ENCODE results near the gene ELP4. TPM values are rescaled to one million over a fixed set of nuclear protein-coding genes. Genes with fewer than 3 reads are reported as not detected.
"Not testable (repeated sequence)": the region's sequence is repeated elsewhere in the genome, so short reads cannot be mapped to it uniquely, and the experiment has no call there.

Gene ELP4
- total RNA-seq, 4 donors from 2014 or later, result 8.8 to 23.6 (median 13.5) TPM

GRCh38 chr11:31558001-31558400 is 48.4 kb downstream of the ELP4 start:
- Histone ChIP-seq H3K9me3 (no peaks in the 10 kb centered on the region), H3K4me1 (peaks cover 10 to 13% of the 10 kb centered on the region in 2 donors), H3K4me3 (no peak overlapping the region), H3K27ac (no peak overlapping the region), H3K36me3 (no peaks in the 10 kb centered on the region), H3K27me3 (no peaks in the 10 kb centered on the region)
- TF ChIP-seq, protein P1, sequence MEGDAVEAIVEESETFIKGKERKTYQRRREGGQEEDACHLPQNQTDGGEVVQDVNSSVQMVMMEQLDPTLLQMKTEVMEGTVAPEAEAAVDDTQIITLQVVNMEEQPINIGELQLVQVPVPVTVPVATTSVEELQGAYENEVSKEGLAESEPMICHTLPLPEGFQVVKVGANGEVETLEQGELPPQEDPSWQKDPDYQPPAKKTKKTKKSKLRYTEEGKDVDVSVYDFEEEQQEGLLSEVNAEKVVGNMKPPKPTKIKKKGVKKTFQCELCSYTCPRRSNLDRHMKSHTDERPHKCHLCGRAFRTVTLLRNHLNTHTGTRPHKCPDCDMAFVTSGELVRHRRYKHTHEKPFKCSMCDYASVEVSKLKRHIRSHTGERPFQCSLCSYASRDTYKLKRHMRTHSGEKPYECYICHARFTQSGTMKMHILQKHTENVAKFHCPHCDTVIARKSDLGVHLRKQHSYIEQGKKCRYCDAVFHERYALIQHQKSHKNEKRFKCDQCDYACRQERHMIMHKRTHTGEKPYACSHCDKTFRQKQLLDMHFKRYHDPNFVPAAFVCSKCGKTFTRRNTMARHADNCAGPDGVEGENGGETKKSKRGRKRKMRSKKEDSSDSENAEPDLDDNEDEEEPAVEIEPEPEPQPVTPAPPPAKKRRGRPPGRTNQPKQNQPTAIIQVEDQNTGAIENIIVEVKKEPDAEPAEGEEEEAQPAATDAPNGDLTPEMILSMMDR (IDR thresholded peaks at IDR 0.05 in 4 of 5, conservative IDR thresholded peaks at IDR 0.05 in 1 of 5), result no peak
- no peak for TF ChIP-seq POLR2A (IDR thresholded peaks at IDR 0.05)
- intact Hi-C loops (cut with DNase I; ENCODE audit: low total_unique reads), result no loop called here
- ATAC-seq, result no peak
- in situ Hi-C loops (cut with MboI; ENCODE audit: low sequenced_read_pairs in 4 of 4), result no loop called here
- no peak for DNase-seq

DNA sequence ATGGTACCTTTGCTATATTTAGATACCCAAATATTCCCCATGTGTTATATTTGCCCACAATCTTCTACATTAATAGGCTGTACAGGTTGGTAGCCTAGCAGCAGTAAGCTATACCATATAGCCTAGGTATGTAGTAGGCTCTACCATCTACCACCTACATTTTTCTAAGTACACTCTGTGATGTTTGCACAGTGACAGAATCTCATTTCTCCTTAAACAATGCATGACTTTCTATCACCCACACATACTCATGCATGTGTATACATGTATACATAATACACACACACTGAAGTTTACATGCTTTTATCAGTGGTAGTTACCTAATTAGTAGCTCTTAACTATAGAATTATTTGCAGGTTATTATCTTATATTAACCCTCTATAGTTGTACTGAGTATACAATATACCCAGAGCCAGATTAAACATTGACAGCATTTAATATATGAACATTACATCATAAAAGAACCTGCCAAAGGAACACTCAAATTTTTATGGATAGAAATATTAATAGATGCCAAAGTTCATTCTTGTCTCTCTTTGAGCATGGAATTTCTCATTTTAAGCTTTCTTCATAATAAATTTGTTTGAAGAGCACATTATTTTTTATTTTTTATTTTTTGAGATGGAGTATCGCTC is 51.4 kb downstream of the ELP4 start:
- in situ Hi-C loops (cut with MboI; ENCODE audit: low sequenced_read_pairs in 4 of 4) (no loop called here), intact Hi-C loops (cut with DNase I; ENCODE audit: low total_unique reads) (no loop called here)
- DNase-seq, result no peak
- Histone ChIP-seq H3K27me3 (no peaks in the 10 kb centered on the region), H3K9me3 (no peaks in the 10 kb centered on the region), H3K27ac (no peak overlapping the region), H3K4me3 (no peak overlapping the region), H3K36me3 (no peaks in the 10 kb centered on the region), H3K4me1 (peaks cover 10 to 13% of the 10 kb centered on the region in 2 donors)
- TF ChIP-seq, protein P1 (IDR thresholded peaks at IDR 0.05 in 4 of 5, conservative IDR thresholded peaks at IDR 0.05 in 1 of 5), result no peak
- no peak for TF ChIP-seq POLR2A (IDR thresholded peaks at IDR 0.05)
- no peak for ATAC-seq

DNA sequence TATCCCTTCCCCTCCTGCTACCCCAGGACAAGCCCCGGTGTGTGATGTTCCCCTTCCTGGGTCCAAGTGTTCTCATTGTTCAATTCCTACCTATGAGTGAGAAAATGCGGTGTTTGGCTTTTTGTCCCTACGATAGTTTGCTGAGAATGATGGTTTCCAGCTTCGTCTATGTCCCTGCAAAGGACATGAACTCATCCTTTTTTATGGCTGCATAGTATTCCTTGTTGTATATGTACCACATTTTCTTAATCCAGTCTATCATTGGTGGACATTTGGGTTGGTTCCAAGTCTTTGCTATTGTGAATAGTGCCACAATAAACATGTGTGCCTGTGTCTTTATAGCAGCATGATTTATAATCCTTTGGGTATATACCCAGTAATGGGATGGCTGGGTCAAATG is 55.0 kb downstream of the ELP4 start:
- ATAC-seq; H3K36me3 ChIP-seq; H3K4me1 ChIP-seq; H3K27me3 ChIP-seq; DNase-seq; H3K27ac ChIP-seq; in situ Hi-C loops (cut with MboI; ENCODE audit: low sequenced_read_pairs in 4 of 4); intact Hi-C loops (cut with DNase I; ENCODE audit: low total_unique reads); H3K4me3 ChIP-seq; H3K9me3 ChIP-seq: not testable (repeated sequence)

DNA sequence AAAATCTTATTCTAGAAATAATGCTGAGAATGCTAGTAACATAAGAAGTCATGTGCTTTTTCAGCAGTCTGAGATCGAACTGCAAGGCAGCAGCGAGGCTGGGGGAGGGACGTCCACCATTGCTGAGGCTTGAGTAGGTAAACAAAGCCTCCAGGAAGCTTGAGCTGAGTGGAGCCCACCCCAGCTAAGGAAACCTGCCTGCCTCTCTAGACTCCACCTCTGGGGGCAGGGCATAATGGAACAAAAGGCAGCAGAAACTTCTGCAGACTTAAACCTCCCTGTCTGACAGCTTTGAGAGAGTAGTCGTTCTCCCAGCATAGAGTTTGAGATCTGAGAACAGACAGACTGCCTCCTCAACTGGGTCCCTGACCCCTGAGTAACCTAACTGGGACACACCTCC is 64.6 kb downstream of the ELP4 start:
- H3K4me3 ChIP-seq; H3K27me3 ChIP-seq; DNase-seq; H3K4me1 ChIP-seq; intact Hi-C loops (cut with DNase I; ENCODE audit: low total_unique reads); ATAC-seq; H3K9me3 ChIP-seq; in situ Hi-C loops (cut with MboI; ENCODE audit: low sequenced_read_pairs in 4 of 4); H3K36me3 ChIP-seq; H3K27ac ChIP-seq: not testable (repeated sequence)

- H3K36me3 ChIP-seq; DNase-seq; H3K4me3 ChIP-seq; H3K27me3 ChIP-seq; H3K4me1 ChIP-seq; H3K9me3 ChIP-seq; H3K27ac ChIP-seq; ATAC-seq; in situ Hi-C loops (cut with MboI; ENCODE audit: low sequenced_read_pairs in 4 of 4); intact Hi-C loops (cut with DNase I; ENCODE audit: low total_unique reads): not testable (repeated sequence)
Observed at GRCh38 chr11:31575764-31576163, 66.2 kb downstream of the ELP4 start.

GRCh38 chr11:31579412-31579811 is 69.8 kb downstream of the ELP4 start:
- H3K9me3 ChIP-seq; ATAC-seq; H3K4me1 ChIP-seq; intact Hi-C loops (cut with DNase I; ENCODE audit: low total_unique reads); H3K4me3 ChIP-seq; H3K36me3 ChIP-seq; DNase-seq; in situ Hi-C loops (cut with MboI; ENCODE audit: low sequenced_read_pairs in 4 of 4); H3K27me3 ChIP-seq; H3K27ac ChIP-seq: not testable (repeated sequence)

- intact Hi-C loops (cut with DNase I; ENCODE audit: low total_unique reads), result no loop called here
- no peaks in the 10 kb centered on the region for H3K36me3 ChIP-seq
- TF ChIP-seq POLR2A (IDR thresholded peaks at IDR 0.05), result no peak
- TF ChIP-seq, protein P1 (IDR thresholded peaks at IDR 0.05 in 4 of 5, conservative IDR thresholded peaks at IDR 0.05 in 1 of 5), result no peak
- in situ Hi-C loops (cut with MboI; ENCODE audit: low sequenced_read_pairs in 4 of 4), result no loop called here
- H3K4me3 ChIP-seq, result no peak overlapping the region
- no peaks in the 10 kb centered on the region for H3K27me3 ChIP-seq
- no peaks in the 10 kb centered on the region for H3K4me1 ChIP-seq
- ATAC-seq (no peak), DNase-seq (no peak)
- no peaks in the 10 kb centered on the region for H3K9me3 ChIP-seq
- no peak overlapping the region for H3K27ac ChIP-seq
Observed at GRCh38 chr11:31582697-31583096, 73.1 kb downstream of the ELP4 start.
